ENCODE results near the gene TEX13A.

TEX13A gene, protein sequence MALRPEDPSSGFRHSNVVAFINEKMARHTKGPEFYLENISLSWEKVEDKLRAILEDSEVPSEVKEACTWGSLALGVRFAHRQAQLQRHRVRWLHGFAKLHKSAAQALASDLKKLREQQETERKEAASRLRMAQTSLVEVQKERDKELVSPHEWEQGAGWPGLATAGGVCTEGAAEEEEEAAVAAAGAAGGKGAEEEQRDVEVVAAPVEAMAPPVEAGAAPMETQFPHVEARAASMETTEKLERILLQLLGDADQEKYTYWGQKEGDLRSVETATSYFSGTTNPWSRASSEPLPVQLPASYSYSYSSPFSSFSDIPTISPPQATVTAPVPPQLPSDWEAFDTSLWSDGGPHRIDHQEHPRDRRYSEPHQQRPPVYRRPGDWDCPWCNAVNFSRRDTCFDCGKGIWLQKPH

DNA sequence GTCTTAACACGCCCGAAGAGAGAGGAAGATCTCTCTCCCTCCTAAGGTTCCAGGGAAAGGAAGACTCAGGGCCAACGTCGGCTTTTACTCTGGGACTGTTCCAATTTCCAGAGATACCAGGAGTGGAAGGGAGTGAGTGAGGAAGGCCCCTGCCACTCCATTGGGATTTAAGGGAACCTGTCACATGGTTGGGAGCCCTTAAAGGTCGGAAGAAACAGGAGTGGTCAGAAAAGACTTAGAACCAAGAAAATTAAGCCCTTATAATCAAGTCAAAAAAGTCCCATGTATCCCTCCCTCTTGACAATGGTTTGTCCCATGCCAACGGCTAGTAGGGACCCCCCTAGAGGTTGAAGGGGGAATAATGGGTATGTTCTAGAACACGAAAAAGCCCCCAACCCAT, at the start of gene TEX13A:
TSS of gene TEX13A (minus strand) at position 59 of the 400 bp plus-strand sequence. CDS start 297 bp downstream, outside the sequence.
- no peak for DNase-seq (ENCODE audit: extremely low read depth, low read depth)
- TF ChIP-seq, protein P1, sequence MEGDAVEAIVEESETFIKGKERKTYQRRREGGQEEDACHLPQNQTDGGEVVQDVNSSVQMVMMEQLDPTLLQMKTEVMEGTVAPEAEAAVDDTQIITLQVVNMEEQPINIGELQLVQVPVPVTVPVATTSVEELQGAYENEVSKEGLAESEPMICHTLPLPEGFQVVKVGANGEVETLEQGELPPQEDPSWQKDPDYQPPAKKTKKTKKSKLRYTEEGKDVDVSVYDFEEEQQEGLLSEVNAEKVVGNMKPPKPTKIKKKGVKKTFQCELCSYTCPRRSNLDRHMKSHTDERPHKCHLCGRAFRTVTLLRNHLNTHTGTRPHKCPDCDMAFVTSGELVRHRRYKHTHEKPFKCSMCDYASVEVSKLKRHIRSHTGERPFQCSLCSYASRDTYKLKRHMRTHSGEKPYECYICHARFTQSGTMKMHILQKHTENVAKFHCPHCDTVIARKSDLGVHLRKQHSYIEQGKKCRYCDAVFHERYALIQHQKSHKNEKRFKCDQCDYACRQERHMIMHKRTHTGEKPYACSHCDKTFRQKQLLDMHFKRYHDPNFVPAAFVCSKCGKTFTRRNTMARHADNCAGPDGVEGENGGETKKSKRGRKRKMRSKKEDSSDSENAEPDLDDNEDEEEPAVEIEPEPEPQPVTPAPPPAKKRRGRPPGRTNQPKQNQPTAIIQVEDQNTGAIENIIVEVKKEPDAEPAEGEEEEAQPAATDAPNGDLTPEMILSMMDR (IDR thresholded peaks at IDR 0.05; ENCODE audit: low read depth, low read length) = no peak

DNA sequence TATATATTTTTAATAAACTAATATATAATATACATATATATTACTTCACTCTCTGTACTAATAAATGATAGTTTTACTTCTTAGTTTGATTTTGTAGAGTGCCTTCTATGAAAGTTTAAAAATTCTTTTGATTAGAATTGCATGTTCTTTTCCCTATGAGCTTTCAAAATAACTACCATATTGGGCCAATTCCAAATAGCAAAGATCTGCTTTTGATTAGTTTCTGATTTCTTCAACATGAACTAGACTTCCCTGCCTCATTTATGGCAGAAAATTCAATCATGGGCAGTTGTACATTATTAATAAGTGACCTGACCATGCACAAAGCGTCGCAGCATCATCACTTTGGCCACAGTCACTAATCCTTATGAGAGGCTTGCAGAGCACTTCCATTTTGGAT, 48.9 kb upstream of the TEX13A start:
- no peak for DNase-seq (ENCODE audit: extremely low read depth, low read depth)
- TF ChIP-seq, protein P1 (IDR thresholded peaks at IDR 0.05; ENCODE audit: low read depth, low read length) = no peak

DNA sequence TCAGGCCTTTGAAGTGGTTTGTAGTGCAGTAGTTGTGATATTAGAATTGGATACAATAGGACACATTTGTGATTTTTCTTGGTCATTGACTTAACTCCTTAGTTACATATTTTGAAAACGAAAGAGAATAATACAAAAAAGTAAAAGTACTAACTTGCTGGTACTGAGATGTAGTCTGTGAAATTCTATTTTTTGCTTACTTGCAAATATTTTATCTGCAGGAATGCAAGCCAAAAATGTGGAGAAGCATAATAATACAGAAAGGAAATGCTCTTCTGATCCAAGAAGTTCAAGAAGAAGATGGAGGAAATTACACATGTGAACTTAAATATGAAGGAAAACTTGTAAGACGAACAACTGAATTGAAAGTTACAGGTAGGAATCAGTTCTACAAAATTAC, 46.7 kb upstream of the TEX13A start:
- TF ChIP-seq, protein P1 (IDR thresholded peaks at IDR 0.05; ENCODE audit: low read depth, low read length) = no peak
- DNase-seq (ENCODE audit: extremely low read depth, low read depth) = no peak

DNA sequence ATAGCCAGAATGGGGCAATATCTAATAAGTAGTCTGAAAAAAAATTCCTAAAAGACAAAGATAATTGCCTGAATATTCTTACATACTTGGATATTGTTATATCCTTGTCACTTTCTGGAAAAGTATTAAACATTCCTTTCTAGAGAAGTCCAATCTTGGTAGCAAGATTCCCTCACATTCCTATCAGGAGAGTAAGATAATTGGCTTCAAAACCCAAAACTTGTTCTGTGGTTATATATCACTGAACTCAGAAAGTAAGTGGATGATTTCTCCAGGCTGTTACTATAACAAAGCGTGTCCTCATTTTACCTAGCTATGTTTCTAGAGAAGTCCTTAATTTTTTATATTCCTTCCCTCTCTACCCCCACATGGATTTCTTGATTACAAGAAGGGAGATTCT, 46.0 kb upstream of the TEX13A start:
- TF ChIP-seq, protein P1 (IDR thresholded peaks at IDR 0.05; ENCODE audit: low read depth, low read length) = no peak

DNA sequence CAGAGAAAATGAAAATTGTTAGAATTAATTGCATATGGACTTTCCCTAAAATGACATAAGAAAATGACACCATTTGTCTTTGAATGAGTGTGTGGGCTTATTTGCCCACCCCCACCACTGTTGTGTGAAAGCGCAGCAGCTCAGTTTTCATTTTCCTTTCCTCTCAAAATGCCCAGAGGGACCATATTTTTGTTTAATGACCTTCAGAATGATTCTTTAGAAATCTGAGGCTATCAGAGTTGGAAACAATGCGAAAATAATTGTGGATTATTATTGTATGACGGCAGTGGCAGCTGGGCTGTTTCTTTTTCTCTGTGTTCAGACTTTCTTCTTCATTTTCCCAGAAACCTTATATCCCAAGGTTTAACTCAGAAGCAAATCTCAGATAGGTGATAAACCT, 44.6 kb upstream of the TEX13A start:
- TF ChIP-seq, protein P1 (IDR thresholded peaks at IDR 0.05; ENCODE audit: low read depth, low read length) = no peak
- no peak for DNase-seq (ENCODE audit: extremely low read depth, low read depth)

More for the DNA sequence above, 46.0 kb upstream of the TEX13A start:
- no peak for DNase-seq (ENCODE audit: extremely low read depth, low read depth)

DNA sequence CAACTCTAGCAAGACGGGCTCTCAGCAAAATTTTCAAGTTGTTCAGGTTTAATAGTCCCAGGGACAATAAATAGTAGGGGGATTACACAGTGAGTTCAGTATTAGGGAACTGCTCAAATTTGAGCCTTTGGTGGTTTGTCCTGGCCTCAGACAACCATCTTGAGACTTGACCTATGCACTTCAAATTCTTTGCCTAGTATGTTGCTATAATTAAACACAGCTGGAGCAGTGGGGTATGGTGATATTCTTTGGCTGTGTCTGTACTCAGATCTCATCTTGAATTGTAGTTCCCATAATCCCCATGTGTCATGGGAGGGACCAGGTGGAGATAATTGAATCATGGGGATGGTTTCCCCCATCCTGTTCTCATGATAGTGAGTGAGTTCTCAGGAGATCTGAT, 43.3 kb upstream of the TEX13A start:
- TF ChIP-seq, protein P1 (IDR thresholded peaks at IDR 0.05; ENCODE audit: low read depth, low read length) = no peak
- no peak for DNase-seq (ENCODE audit: extremely low read depth, low read depth)

DNA sequence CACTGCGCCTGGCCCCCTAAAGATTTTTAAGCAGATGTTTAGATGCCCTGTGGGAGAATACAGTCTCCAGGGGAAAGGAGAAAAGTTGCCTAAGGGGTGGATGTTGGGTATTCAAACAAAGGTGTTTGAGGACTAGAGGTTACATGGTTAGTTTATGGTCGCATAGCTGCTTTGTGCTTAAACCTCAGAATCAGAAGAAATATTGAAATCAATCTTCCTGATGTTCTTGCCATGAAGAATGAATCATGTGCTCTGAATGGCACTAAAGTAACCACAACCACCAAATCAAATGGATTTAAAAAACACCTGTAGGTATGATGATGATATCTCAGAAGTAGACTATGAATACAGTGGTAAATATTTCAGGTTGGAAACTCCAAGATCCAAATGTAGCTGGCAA, 42.7 kb upstream of the TEX13A start:
- TF ChIP-seq, protein P1 (IDR thresholded peaks at IDR 0.05; ENCODE audit: low read depth, low read length) = no peak
- DNase-seq (ENCODE audit: extremely low read depth, low read depth) = no peak

Measured in AG09319 (cell line).